NCI-H748 (cell line): ENCODE data around the gene HNF4A.

Experiments used
- DNase-seq: peaks from one replicate; lab custom pipeline; 2025; ENCODE audit not compliant: unreplicated experiment; lab: John Stamatoyannopoulos, UW

Gene HNF4A

GRCh38 chr20:44392088-44392775 is 36.7 kb downstream of the HNF4A start:
- DNase-seq, result no peak

DNA sequence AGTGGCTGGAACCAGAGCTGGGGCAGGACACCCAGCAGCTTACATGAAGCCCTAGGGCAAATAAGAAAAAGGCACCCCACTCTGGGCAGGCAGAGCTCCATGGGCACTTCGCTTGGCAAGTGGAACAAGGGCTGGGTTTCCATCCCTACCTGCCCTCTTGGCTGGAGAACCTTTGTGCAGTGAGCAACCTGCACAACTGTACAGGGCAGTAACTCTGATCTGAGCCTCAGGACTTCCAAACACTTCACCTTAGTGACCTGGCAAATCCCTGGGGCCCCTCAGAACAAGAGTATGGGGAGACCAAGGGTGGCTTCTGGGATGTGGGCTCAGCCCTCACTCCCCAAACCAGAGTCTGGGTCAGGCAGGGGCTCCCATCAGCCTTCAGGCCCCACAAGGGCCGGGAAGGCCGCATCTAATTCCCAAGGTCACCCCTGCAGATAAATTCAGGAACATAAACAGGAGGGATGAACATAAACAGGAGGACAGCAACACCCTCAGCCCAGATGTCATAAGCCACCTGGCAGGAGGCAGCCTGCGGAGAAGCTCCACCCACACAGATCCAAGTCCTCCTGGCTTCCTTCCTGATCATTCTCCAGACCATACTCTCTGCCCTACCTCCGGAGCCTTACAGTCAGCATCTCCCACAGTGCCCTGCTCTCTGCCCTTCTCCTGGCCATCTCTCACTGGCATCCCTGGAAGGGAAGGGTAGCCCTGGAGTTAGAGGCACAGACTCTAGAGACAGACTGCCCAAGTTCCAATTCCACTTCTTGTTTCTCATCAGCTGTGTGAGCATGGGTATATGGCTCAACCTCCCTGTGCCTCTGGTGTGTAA is 37.5 kb downstream of the HNF4A start:
- DNase-seq, result no peak

- DNase-seq, result no peak
Measured at GRCh38 chr20:44393608-44394451, 38.3 kb downstream of the HNF4A start.

DNA sequence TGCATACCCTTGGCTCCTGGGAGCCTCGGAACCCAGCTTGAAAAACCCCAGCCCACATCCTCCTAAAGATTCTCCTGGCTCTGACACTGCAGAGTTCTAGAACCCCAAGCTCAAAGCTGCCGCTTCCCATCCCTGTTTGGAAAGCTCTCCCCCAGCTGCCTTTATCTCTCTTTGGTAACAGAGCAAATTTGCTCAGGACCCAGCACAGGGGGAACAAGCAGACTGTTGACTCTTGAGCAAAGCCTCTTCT is 38.9 kb downstream of the HNF4A start:
- no peak for DNase-seq

DNA sequence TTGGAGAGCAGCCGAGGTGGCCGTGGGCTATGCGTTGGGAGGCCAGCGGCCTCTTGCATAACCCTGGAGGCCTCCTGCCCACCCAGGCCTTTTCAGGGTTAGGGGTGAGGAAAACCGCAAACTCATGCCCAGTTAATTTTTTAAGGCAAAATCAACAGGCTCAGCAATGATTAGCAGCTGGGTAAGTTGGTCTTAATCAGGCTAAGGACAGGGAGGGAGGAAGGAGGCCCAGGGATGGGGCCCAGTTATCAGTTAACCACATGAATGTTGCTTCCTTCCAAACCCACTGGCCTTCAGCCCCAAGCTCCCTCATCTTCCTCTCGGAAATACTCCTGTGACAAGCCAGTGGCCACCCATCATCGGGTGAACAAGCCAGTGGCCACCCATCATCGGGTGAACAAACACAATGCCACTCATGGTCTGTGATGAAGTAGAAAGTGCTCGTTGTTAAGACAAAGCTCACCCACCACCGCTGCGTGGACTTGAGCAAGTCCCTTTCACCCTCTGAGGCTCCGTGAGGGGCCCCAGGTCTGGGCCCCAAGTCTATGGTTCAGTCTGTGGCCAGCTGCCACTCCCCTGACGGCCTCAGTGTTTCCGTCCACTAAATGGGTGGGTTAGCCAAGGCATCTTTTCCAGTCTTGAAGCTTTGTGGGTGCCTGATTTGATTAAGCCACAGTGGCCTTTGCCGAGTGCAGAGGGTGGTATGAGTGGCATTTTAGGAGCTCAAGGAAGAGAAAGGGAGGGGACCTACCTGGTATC is 39.4 kb downstream of the HNF4A start:
- DNase-seq, result no peak

- DNase-seq, result no peak
Measured at GRCh38 chr20:44395461-44396340, 40.2 kb downstream of the HNF4A start.

DNA sequence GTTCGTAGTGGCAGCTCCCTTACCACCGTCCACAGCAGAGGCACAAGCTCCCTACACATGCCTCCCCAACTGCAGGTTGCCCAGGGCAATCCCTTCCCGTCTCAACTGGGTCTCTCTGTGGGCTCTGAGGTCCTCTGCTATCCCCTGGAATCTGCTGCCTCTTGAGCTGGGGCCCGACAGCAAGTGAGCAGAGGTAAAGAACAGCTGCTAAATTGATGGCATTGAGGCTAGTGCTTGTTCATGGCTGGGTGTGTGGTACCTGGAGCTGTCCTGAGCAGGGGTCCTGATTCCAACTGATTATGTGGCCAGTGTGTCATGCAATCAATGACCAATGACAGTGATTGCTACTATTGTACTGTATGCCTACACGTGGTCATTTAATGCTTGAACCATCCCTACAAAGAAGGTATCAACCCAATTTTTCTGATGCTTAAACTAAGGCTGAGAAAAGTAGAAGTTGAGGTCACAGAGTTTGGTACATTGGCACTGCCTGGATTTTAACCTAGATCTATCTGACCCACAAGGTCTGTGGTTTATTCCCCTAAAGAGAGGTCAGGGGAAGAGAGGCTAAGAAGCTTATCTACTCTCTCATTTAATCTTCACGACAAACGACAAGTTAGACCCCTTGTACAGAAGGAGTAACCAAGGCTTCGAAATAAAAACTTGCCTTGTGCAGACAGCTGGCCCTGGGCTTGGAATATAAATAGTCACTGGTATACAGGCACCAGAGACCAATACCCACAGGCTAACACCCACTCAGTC is 41.1 kb downstream of the HNF4A start:
- no peak for DNase-seq

- no peak for DNase-seq
Measured at GRCh38 chr20:44398335-44398734, 42.8 kb downstream of the HNF4A start.

GRCh38 chr20:44399446-44399845 is 43.9 kb downstream of the HNF4A start:
- no peak for DNase-seq

- no peak for DNase-seq
Measured at GRCh38 chr20:44400671-44400969, 45.1 kb downstream of the HNF4A start.

- DNase-seq, result no peak
Measured at GRCh38 chr20:44400970-44401769, 45.7 kb downstream of the HNF4A start.

DNA sequence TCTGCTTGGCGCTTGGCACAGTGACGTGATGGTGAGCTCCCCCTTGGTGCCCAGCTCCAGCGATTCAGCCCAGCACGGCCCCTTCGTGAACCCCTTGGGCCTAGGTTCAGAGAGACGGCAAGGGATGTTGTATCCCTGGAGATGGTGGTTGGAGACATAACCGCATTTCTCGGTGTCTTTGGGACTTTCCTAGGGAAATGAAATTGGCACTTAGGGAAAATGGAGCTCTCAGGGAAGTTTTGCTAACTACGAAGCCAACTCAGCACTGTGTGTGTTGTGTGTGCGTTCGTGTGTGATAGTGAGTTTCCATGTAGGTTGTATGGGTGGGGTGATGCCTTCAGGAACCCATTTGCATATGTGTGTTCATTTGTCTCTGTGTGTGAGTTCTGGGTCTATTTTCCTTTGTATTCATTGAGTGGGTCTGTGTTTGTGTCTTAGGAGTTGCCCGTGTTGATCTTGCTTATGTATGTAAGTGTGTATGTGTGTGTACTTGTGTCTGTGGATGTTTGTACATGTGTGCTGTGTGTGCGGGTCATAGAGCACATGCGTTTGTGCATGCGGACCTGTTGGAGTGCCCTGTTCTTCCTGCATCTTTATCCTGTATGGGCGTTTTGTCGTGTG is 46.4 kb downstream of the HNF4A start:
- no peak for DNase-seq

DNA sequence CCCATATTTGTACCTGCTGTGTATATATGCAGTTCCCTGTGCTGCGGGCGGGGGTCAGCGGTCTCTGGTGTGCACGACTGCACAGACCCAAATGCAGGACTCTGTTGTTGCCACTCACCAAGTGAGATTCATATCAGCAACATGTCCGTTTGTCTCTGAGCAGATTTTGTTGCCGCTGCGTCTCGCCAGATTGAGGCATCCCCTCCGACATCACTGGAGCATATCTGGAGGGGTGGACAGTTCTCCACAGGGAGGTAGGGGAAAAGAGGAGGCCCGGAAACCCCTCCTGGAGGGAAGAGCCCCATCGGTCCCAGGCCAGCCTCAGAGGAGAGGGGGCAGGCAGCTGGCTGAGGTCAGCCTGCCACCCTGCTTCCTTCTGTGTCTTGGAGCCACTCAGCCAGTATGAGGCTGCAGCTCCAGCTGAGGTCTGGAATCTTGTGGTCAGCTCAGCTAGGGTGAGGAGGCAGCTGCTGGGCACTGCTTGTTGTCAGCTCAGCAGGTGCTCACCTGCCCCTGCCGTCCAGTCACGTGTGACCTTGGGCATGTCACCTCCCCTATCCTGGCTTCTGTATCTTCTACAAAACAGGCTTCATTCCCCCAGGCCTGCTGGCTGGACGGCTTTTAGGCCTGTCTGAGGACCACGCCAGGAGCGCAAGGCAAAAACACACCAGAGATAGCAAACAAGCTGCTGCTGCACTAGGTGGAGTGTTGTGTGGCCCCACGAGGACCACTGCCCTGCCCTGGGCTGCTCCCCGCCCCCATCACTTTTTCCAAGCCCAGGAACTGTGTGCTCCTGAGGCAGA is 47.1 kb downstream of the HNF4A start:
- no peak for DNase-seq

DNA sequence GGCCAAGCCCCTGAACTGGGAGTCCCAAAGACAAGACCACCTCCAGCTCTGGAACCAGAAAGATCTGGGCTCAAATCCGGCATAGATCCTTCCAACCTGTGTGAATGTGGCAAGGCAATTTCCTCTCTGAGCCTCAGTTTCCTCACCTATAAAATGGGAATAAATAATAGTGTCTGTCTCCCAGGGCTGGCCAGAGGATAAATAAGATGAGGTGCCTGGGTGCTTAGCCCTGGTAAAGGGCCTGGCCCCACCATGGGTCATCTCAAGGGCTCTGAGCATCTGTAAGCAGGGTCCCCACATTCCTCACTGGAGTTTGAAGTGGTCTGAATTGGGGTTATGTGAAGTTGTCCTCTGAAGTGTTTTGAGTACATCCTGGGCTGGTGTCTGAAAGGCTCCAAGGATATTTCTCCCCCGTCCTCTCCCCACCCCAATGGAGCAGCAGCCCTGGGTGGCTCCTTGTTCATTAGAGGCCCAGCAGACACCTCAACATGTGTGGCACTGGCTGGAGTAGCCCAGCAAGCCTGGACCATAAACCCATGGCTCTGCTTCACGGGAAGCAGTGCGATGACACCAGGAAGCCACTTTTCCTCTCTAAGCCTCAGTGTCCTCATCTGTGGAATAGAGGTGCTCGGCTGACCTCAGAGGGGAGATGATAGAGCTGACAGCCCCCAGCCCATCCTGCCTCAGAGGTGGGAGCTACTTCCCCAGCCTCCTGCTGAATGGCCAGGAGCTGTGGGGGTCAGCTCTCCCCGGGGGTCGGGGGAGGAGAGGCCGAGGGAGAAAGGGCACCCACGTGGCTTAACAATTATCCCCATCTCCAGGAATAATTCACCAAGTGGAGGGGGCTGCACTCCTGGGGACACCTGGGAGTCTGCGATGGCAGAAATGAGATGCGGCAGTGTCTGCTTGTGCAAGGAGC is 48.0 kb downstream of the HNF4A start:
- no peak for DNase-seq

- DNase-seq, result no peak
Measured at GRCh38 chr20:44404204-44405181, 49.0 kb downstream of the HNF4A start.
